Esophagus muscularis mucosa (tissue), 4 donors: ENCODE results near the gene GNB1. TPM values are rescaled to one million over a fixed set of nuclear protein-coding genes. Genes with fewer than 3 reads are reported as not detected.

Experiments used
- DNase-seq: peaks from one replicate; pipeline ENCODE4 v3.0.0-alpha.2; 2017; ENCODE audit errors: extremely low spot score
- H3K27ac ChIP-seq, 4 donors: fragments of 200-600 bp; sonication (generic); replicated peaks in 1 of 4; 1 replicate in 3 of 4; 2 replicates in 1 of 4; pipeline ENCODE4 v1.5.1; 2016 to 2019; ENCODE audit warnings: mild to moderate bottlenecking in 1 of 4
- H3K27me3 ChIP-seq, 4 donors: fragments of 200-600 bp; sonication (generic); one replicate each; pipeline versions ENCODE4 v1.5.1 to v1.6.0; 2016 to 2019
- H3K36me3 ChIP-seq, 4 donors: fragments of 200-600 bp; sonication (generic); one replicate each; pipeline ENCODE4 v1.5.1; 2016 to 2019
- H3K4me1 ChIP-seq, 4 donors: fragments of 200-600 bp; sonication (generic); one replicate each; pipeline ENCODE4 v1.5.1; 2016 to 2019
- H3K4me3 ChIP-seq, 4 donors: fragments of 200-600 bp; sonication (generic); 1 replicate in 2 of 4; 2 replicates in 2 of 4; pipeline ENCODE4 v1.5.1; 2016 to 2019; ENCODE audit warnings: mild to moderate bottlenecking in 4 of 4, moderate library complexity in 1 of 4
- H3K9me3 ChIP-seq, 4 donors: fragments of 200-600 bp; sonication (generic); 1 replicate in 3 of 4; 2 replicates in 1 of 4; pipeline ENCODE4 v1.5.1; 2016 to 2019
- CTCF ChIP-seq, 3 experiments: fragments of 200-600 bp in 2 of 3; fragments of 450-650 bp in 1 of 3; sonication (generic) in 2 of 3; IDR thresholded peaks; one replicate each; pipeline ENCODE4 v1.5.1; 2017 to 2019; ENCODE audit warnings: antibody characterized with exemption in 3 of 3, mild to moderate bottlenecking in 2 of 3, moderate library complexity in 1 of 3
- EP300 ChIP-seq: sonication (generic); formaldehyde crosslinking; IDR thresholded peaks from one replicate; pipeline ENCODE4 v1.6.1; 2017; ENCODE audit warnings: antibody characterized with exemption
- POLR2A ChIP-seq: fragments of 450-650 bp; IDR thresholded peaks from one replicate; pipeline ENCODE4 v1.6.1; 2017; ENCODE audit warnings: antibody characterized with exemption, moderate library complexity, mild to moderate bottlenecking, low read depth
- POLR2AphosphoS5 ChIP-seq, 2 donors: sonication (generic); formaldehyde crosslinking; IDR thresholded peaks; one replicate each; pipeline ENCODE4 v1.6.1; 2017; ENCODE audit warnings: antibody characterized with exemption in 2 of 2
- WGBS: methylation state at CpG from one replicate; pipeline ENCODE4 v1.1.5; 2018; 5-methylcytosine and 5-hydroxymethylcytosine counted together
- intact Hi-C: fragments of 100-400 bp; cut with DNase I; formaldehyde crosslinking; loops from one replicate; pipeline ENCODE4 v1.15.1; 2023
- total RNA-seq, 4 donors: library from RNA; depleted of rRNA; stranded (reverse); fragments of >200 nt; gene quantifications; one replicate each; pipeline versions ENCODE4 v1.1.0 to v1.2.1, GENCODE V29; 2016

The GNB1 gene
- total RNA-seq, 4 donors from 2014 or later, result 124 to 166 (median 161) TPM

- Histone ChIP-seq H3K36me3 (no peaks in the 10 kb centered on the region), H3K27me3 (peaks cover 0 to 9% (median 0%) of the 10 kb centered on the region in 4 donors), H3K9me3 (no peaks in the 10 kb centered on the region), H3K4me3 (no peak overlapping the region), H3K27ac (no peak overlapping the region), H3K4me1 (peaks cover 14 to 24% (median 22%) of the 10 kb centered on the region in 4 donors)
- no peak for DNase-seq
- intact Hi-C loops, result no loop called here
- 87% methylated on average over 14 of the region's 19 CpGs for WGBS
- no peak for TF ChIP-seq POLR2AphosphoS5 (IDR thresholded peaks at IDR 0.05)
- TF ChIP-seq POLR2A, result no peak
- no peak for TF ChIP-seq CTCF (IDR thresholded peaks at IDR 0.05)
- no peak for TF ChIP-seq EP300
Measured at GRCh38 chr1:1916851-1917251, 26.0 kb upstream of the GNB1 start.

- 96% methylated on average over 21 of the region's 23 CpGs for WGBS
- no peaks in the 10 kb centered on the region for H3K9me3 ChIP-seq
- intact Hi-C loops, result no loop called here
- H3K27ac ChIP-seq, result no peak overlapping the region
- H3K27me3 ChIP-seq, result peaks cover 0 to 9% (median 0%) of the 10 kb centered on the region in 4 donors
- no peak for TF ChIP-seq EP300
- TF ChIP-seq POLR2AphosphoS5 (IDR thresholded peaks at IDR 0.05), result no peak
- no peak for TF ChIP-seq CTCF (IDR thresholded peaks at IDR 0.05)
- TF ChIP-seq POLR2A, result no peak
- H3K36me3 ChIP-seq, result no peaks in the 10 kb centered on the region
- H3K4me1 ChIP-seq, result peaks cover 14 to 24% (median 22%) of the 10 kb centered on the region in 4 donors
- H3K4me3 ChIP-seq, result no peak overlapping the region
- no peak for DNase-seq
Measured at GRCh38 chr1:1915911-1916840, 25.3 kb upstream of the GNB1 start.

DNA sequence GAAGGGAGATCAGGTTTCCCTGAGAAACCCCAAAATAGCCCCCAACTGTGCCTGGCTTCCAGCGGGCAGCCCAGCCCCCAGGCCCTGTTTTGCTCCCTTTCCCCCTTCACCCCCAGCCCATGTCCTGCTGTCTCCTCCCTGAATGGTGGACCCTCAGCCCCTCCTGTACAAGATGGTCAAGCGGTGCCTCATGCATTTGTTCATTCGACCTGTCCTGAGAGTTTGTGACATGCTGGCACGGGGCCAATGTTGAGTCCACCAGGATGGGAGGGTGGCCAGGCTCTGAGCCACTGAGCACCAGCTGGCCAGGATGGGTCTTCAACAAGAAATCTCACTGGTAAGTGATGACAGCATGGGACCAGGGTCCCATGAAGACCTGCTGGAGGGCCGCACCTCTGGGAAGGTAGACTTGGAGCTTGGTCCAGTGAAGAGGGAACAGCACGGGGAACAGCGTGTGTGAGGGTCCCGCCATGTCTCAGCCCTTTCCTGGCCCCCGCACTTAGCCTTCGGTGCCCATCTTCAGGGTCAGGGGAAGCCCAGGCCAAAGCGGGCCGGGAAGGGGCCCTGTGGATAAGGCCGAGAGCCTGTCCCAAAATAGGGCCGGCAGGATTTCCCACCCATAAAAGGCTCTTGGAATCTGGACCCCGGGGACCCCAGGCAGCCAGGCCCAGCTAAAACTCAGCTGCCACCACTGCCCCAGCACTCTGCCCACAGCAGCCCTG is 24.2 kb upstream of the GNB1 start, which contains the start of gene CALML6:
Gene CALML6 (plus strand): TSS at position 290 of the 722 bp plus-strand sequence. CDS start 21 bp downstream, at position 311.
- Histone ChIP-seq H3K9me3 (no peaks in the 10 kb centered on the region), H3K27ac (no peak within 1 kb of the TSS), H3K4me3 (no peak within 1 kb of the TSS), H3K36me3 (no peaks in the 10 kb centered on the region), H3K4me1 (peaks cover 14 to 25% (median 22%) of the 10 kb centered on the region in 4 donors), H3K27me3 (peaks cover 0 to 9% (median 0%) of the 10 kb centered on the region in 4 donors)
- DNase-seq, result no peak
- 81% methylated on average over 9 of the region's 15 CpGs for WGBS
- no peak for TF ChIP-seq POLR2AphosphoS5 (IDR thresholded peaks at IDR 0.05)
- TF ChIP-seq CTCF (IDR thresholded peaks at IDR 0.05), result no peak
- TF ChIP-seq POLR2A, result no peak
- no peak for TF ChIP-seq EP300
- intact Hi-C loops, result no loop called here

- H3K9me3 ChIP-seq, result no peaks in the 10 kb centered on the region
- no peak overlapping the region for H3K4me3 ChIP-seq
- TF ChIP-seq CTCF (IDR thresholded peaks at IDR 0.05) (no peak), POLR2AphosphoS5 (IDR thresholded peaks at IDR 0.05) (no peak), EP300 (no peak), POLR2A (no peak)
- no peak for DNase-seq
- peaks cover 16 to 25% (median 22%) of the 10 kb centered on the region in 4 donors for H3K4me1 ChIP-seq
- H3K36me3 ChIP-seq, result no peaks in the 10 kb centered on the region
- intact Hi-C loops, result no loop called here
- no peak overlapping the region for H3K27ac ChIP-seq
- peaks cover 0 to 9% (median 0%) of the 10 kb centered on the region in 4 donors for H3K27me3 ChIP-seq
- WGBS, result 68% methylated on average over 17 of the region's 20 CpGs
Measured at GRCh38 chr1:1914101-1914970, 23.4 kb upstream of the GNB1 start.
